Measurements from ENCODE around the gene CYB5R4.

CYB5R4 gene

GRCh38 chr6:84001119-84001518 is 141.6 kb downstream of the CYB5R4 start:
- no peak for DNase-seq

- no peak for DNase-seq
Measured at GRCh38 chr6:84002226-84002625, 142.7 kb downstream of the CYB5R4 start.

GRCh38 chr6:84003131-84003530 is 143.6 kb downstream of the CYB5R4 start:
- no peak for DNase-seq

GRCh38 chr6:84003654-84004053 is 144.2 kb downstream of the CYB5R4 start:
- DNase-seq, result no peak

GRCh38 chr6:84007871-84008270 is 148.4 kb downstream of the CYB5R4 start:
- no peak for DNase-seq

GRCh38 chr6:84013354-84013753 is 153.9 kb downstream of the CYB5R4 start:
- DNase-seq, result no peak

GRCh38 chr6:84013931-84014330 is 154.4 kb downstream of the CYB5R4 start:
- DNase-seq, result no peak

- no peak for DNase-seq
Measured at GRCh38 chr6:84016029-84016428, 156.5 kb downstream of the CYB5R4 start.
